ENCODE data around the gene HOXA9.

The HOXA9 gene

DNA sequence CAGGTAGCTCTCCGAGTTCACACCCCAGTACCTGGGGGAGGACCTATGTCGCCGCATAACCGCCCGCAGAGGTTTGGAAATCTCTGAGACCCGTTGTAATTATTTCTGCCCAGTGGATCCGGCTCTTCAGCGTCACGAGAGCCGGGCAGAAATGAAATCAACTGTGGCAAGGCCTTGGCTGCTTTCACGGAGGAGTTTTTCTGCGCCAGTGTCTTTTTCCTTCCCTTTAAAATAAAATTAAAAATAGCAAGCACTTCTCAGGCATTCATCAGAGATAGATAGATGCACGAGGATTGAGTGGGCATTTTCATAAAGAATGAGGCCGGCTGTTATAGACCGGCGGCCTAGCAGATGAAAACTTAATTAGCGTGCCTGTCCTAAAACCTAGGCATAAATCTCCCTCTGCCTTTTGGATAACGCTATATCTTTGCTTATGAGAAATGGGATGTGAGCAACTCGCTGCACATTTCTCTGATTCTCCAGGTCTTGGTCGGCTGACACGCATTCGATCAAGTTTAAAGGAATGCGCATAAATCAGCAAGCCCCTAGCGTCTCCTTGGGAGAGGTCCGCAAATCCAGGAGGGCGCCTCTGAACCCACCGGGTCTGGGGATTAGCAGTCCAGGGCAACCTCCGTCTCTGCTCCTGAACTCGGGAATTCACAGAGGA lies 28.1 kb upstream of the HOXA9 start:
- TF ChIP-seq, protein P1, sequence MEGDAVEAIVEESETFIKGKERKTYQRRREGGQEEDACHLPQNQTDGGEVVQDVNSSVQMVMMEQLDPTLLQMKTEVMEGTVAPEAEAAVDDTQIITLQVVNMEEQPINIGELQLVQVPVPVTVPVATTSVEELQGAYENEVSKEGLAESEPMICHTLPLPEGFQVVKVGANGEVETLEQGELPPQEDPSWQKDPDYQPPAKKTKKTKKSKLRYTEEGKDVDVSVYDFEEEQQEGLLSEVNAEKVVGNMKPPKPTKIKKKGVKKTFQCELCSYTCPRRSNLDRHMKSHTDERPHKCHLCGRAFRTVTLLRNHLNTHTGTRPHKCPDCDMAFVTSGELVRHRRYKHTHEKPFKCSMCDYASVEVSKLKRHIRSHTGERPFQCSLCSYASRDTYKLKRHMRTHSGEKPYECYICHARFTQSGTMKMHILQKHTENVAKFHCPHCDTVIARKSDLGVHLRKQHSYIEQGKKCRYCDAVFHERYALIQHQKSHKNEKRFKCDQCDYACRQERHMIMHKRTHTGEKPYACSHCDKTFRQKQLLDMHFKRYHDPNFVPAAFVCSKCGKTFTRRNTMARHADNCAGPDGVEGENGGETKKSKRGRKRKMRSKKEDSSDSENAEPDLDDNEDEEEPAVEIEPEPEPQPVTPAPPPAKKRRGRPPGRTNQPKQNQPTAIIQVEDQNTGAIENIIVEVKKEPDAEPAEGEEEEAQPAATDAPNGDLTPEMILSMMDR (IDR thresholded peaks at IDR 0.05), result no peak

DNA sequence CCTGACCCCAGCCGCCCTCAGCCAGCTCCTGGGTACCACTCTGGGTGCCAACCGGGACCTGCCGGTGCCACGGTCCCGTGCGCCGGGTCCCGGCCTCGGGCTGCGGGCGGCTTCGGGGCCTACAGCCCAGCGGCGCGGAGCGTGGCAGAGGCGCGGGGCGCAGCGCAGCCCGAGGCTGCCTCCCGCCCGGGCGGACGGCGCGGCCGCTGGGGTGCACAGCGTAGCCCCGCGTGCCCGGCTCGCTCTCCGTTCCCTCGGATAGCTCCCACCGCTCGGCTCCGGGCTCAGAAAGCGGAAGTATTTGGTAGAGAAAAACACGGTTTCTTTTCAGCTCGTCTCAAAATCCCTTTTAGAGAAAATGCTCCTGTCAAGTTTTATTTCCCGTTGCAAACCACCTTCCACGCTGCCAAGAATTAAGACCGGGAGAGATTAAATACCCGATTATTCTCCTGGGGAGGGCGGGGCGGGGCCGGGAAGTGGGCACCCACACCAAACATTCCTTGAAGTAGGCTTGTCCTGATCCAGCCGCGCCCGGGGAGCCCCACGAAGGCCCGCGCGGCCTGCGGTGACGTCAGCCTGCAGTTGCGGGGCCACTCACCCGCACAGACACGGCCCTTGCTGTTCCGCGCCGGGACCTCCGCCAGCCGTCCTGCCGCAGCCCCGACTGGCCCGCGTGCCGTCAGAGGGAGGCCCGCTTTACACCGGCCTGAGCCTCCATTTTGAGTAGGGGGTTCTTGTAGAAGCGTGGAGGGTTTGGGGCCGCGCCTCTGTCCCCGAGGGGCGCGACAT lies 27.4 kb upstream of the HOXA9 start:
- TF ChIP-seq, protein P1 (IDR thresholded peaks at IDR 0.05), result no peak

DNA sequence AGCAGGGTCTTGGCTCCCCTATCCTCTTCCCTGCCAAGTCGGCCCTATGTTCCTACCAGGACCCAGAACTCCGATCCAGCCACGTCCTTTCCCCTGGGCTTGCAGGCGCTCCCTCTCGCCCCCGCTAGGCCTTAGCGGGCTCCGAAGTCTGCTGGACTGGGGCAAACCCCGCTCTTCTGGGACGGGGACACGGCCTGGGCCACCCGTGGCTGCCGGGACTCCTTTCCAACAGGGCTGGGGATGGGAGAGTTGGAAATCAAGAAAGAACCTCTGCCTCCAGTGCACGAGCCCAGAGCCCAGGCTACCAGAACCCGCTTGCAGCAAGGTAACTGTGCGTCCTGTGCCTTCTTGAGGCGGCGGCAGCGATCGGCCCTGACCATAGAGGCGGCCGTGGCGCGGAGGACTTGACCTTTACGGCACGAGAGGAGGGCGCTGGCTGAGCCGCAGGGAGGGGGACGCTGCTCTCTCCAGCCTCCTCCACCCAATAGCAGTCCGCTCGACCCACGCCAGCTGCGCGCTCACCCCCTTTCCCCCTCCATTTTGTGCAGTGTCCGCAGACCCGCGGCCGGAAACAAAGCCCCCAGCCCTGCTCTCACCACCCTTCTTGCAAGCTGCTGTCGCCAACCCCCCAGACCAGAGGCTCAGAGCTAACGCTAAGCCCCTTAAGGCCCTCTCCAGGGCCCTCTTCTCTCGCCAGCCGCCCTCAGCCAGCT lies 26.7 kb upstream of the HOXA9 start:
- TF ChIP-seq, protein P1 (IDR thresholded peaks at IDR 0.05), result no peak

DNA sequence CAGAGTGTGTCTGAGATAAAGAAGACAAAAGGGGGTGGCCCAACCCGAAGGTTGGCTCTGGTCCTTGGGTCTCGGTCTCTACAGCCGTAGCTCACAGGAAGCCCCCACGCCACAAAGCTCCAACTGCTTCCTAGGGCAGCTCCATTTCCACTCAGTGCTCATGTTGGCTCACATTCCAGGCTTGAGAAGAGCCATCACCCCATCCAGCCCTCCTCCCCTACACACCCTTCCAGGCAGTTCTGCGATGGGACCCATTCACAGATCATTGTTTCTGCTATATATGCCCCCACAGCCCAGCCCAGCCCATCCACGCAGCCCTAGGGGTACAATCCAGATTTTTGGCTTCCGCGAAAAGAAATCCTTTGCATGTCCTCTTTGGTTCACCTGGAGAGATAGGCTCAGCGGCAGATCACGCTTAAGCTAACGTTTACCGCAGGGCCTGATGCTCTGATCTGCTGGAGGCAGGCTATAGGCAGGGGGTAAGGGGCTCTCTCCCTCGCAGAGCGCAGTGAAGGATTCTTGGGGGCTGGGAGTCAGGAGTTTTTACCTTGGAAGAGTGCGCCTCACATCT lies 25.9 kb upstream of the HOXA9 start:
- TF ChIP-seq, protein P1 (IDR thresholded peaks at IDR 0.05), result no peak

DNA sequence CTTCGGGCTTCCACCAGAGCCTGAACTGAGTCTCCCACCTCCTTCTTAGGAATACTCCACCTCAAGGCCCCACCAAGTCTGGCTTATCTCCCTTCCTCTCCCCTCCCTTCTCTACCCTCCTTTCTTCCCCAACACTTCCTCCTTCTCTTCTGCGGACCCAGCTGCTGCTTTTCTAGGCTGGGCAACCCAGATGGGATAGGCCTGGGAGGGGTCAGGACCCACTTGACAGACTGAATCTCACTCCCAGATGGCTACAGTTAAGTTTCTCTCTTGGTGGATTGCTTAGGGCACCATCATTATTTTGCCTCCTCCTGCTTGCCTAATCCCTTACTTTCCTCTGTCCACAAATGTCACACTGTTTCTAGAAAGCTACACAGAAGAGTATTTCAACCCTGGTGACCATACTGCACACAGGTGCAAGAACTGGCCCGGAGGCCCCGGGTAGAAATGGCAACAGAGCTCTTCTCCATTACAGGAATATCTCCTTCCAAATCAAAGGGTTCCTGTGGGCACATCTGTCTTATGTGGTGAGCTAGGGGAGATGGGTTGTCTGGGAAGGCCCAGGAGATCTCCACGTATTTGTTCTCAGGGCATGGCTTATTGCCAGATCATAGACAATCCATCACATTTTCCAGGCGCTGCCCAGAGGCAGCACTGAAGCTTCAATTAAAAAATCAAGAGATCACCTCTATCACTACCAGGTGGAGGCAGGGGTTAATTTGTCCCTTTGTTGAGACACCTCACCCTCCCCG lies 24.8 kb upstream of the HOXA9 start:
- TF ChIP-seq, protein P1 (IDR thresholded peaks at IDR 0.05), result no peak

DNA sequence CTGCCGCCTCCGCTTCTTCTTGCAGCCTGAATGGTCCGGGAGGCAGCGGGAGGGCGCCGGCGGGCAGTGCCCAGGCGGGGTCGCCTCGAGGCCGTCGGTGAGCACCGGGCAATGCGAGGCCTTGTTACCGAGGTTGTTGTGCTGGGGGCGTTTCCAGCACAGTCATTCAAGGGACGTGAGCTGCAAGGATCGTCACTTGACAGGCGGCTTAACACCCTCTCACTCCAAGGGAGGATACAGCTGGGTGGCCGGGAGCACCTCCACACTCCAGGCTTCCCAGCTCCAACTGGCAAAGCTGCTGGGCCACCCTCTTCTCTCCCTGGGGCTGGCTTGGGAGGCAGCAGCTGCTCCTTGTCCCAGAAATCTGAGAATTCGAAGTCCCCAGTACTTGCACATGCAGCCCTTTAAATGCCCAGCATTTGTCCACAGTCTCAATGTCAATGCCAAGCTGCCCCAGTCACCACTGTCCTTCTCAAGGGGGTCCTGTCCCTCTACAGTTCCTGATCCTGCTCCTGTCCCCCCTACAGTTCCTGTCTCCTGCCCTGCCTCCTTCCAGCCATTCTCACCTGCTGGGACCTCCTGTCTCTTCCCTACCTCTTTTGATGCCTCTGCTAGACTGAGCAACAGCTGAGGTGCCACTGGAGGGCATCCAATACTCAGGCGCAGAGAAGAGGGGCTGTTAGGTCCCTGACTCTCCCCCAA lies 24.1 kb upstream of the HOXA9 start:
- TF ChIP-seq, protein P1 (IDR thresholded peaks at IDR 0.05), result no peak
